Lower lobe of right lung (tissue), 2 donors: ENCODE data around the gene LRRC2. TPM values are rescaled to one million over a fixed set of nuclear protein-coding genes. Genes with fewer than 3 reads are reported as not detected.

Experiments
- ATAC-seq, 2 donors: fragments of 200-7000 bp; cut with Tn5 transposase; one replicate each; pipeline ENCODE4 v1.9.1; 2020 to 2022; ENCODE audit warnings: mild to moderate bottlenecking in 2 of 2, moderate library complexity in 2 of 2
- DNase-seq: peaks from one replicate; pipeline ENCODE4 v3.0.0-alpha.2; 2020
- H3K27ac ChIP-seq: fragments of 200-600 bp; one replicate; pipeline ENCODE4 v1.8.0; 2022
- H3K27me3 ChIP-seq: fragments of 200-600 bp; one replicate; pipeline ENCODE4 v1.8.0; 2022; ENCODE audit warnings: low read depth
- H3K36me3 ChIP-seq: fragments of 200-600 bp; one replicate; pipeline ENCODE4 v1.8.0; 2022; ENCODE audit warnings: mild to moderate bottlenecking
- H3K4me1 ChIP-seq: fragments of 200-600 bp; one replicate; pipeline ENCODE4 v1.8.0; 2022
- H3K4me3 ChIP-seq: fragments of 200-600 bp; one replicate; pipeline ENCODE4 v1.8.0; 2022; ENCODE audit warnings: mild to moderate bottlenecking
- H3K9me3 ChIP-seq: fragments of 200-600 bp; one replicate; pipeline ENCODE4 v1.8.0; 2022
- CTCF ChIP-seq: fragments of 200-600 bp; IDR thresholded peaks from one replicate; pipeline ENCODE4 v1.8.0; 2022; ENCODE audit warnings: antibody characterized with exemption, mild to moderate bottlenecking
- intact Hi-C: fragments of 100-400 bp; cut with DNase I; formaldehyde crosslinking; loops from one replicate; pipeline ENCODE4 v1.11.0; 2022
- total RNA-seq: library from RNA; stranded (reverse); fragmentation: NEBNext Ultra II Directional; extraction: Animal tissue kit (Norgen Biotek cat#: 25700); gene quantifications from one replicate; pipeline ENCODE4 v1.2.1, GENCODE V29; 2021
- donor health status: DM: no; HTN: yes; CAD: no; lungs with severe emphysema.

The LRRC2 gene
- total RNA-seq, 1 donor from 2014 or later, result 1.2 TPM

- H3K27me3 ChIP-seq, result no peaks in the 10 kb centered on the region
- no peak for ATAC-seq
- H3K4me1 ChIP-seq, result no peaks in the 10 kb centered on the region
- intact Hi-C loops, result no loop called here
- no peak overlapping the region for H3K27ac ChIP-seq
- H3K4me3 ChIP-seq, result no peak overlapping the region
- DNase-seq, result no peak
- no peaks in the 10 kb centered on the region for H3K9me3 ChIP-seq
- TF ChIP-seq CTCF, result no peak
- no peaks in the 10 kb centered on the region for H3K36me3 ChIP-seq
Observed at GRCh38 chr3:46505953-46506352, 60.1 kb downstream of the LRRC2 start.

GRCh38 chr3:46504789-46505188 is 61.3 kb downstream of the LRRC2 start:
- Histone ChIP-seq H3K27me3 (no peaks in the 10 kb centered on the region), H3K27ac (no peak overlapping the region), H3K36me3 (no peaks in the 10 kb centered on the region), H3K4me1 (no peaks in the 10 kb centered on the region), H3K4me3 (no peak overlapping the region), H3K9me3 (no peaks in the 10 kb centered on the region)
- intact Hi-C loops, result no loop called here
- TF ChIP-seq CTCF, result no peak
- ATAC-seq (no peak), DNase-seq (no peak)

GRCh38 chr3:46503200-46503874 is 62.8 kb downstream of the LRRC2 start:
- Histone ChIP-seq H3K9me3 (no peaks in the 10 kb centered on the region), H3K4me1 (no peaks in the 10 kb centered on the region), H3K27me3 (no peaks in the 10 kb centered on the region), H3K4me3 (no peak overlapping the region), H3K27ac (no peak overlapping the region), H3K36me3 (no peaks in the 10 kb centered on the region)
- DNase-seq (no peak), ATAC-seq (peak in 1 of 2 donors; percentile 43)
- intact Hi-C loops, result no loop called here
- no peak for TF ChIP-seq CTCF

GRCh38 chr3:46501702-46502101 is 64.4 kb downstream of the LRRC2 start:
- Histone ChIP-seq H3K9me3 (no peaks in the 10 kb centered on the region), H3K27ac (no peak overlapping the region), H3K4me1 (no peaks in the 10 kb centered on the region), H3K36me3 (no peaks in the 10 kb centered on the region), H3K4me3 (no peak overlapping the region), H3K27me3 (no peaks in the 10 kb centered on the region)
- ATAC-seq (no peak), DNase-seq (no peak)
- intact Hi-C loops, result no loop called here
- TF ChIP-seq CTCF, result no peak

- no peaks in the 10 kb centered on the region for H3K9me3 ChIP-seq
- H3K27ac ChIP-seq, result no peak overlapping the region
- no peaks in the 10 kb centered on the region for H3K4me1 ChIP-seq
- DNase-seq, result no peak
- intact Hi-C loops, result no loop called here
- ATAC-seq, result no peak
- no peak for TF ChIP-seq CTCF
- no peak overlapping the region for H3K4me3 ChIP-seq
- no peaks in the 10 kb centered on the region for H3K36me3 ChIP-seq
- no peaks in the 10 kb centered on the region for H3K27me3 ChIP-seq
Observed at GRCh38 chr3:46500656-46501635, 65.2 kb downstream of the LRRC2 start.
